Type B pancreatic cell (in vitro differentiated cells): ENCODE measurements around the gene NEK6. TPM values are rescaled to one million over a fixed set of nuclear protein-coding genes. Genes with fewer than 3 reads are reported as not detected.

Experiments used
- DNase-seq: peaks from one replicate; pipeline ENCODE4 v3.0.0; 2021; ENCODE audit warnings: mixed read lengths; ENCODE audit not compliant: unreplicated experiment; ENCODE audit errors: extremely low spot score
- H3K27ac Mint-ChIP-seq: 2 replicates; pipeline ENCODE4 v1.8.0; 2021; ENCODE audit warnings: mild to moderate bottlenecking, mixed read lengths
- H3K27me3 Mint-ChIP-seq: 2 replicates; pipeline ENCODE4 v1.8.0; 2021; ENCODE audit warnings: mixed read lengths
- H3K36me3 Mint-ChIP-seq: 2 replicates; pipeline ENCODE4 v1.8.0; 2021; ENCODE audit warnings: mixed read lengths
- H3K4me1 Mint-ChIP-seq: one replicate; pipeline ENCODE4 v1.8.0; 2021; ENCODE audit warnings: mixed read lengths; ENCODE audit not compliant: unreplicated experiment
- H3K4me3 Mint-ChIP-seq: 2 replicates; pipeline ENCODE4 v1.8.0; 2021; ENCODE audit warnings: mild to moderate bottlenecking, mixed read lengths
- H3K9me3 Mint-ChIP-seq: 2 replicates; pipeline ENCODE4 v1.8.0; 2021; ENCODE audit warnings: mixed read lengths
- total RNA-seq: library from RNA; stranded (reverse); gene quantifications from 2 replicates; pipeline ENCODE4 v1.2.1, GENCODE V29; 2021; ENCODE audit warnings: low replicate concordance
- TF ChIP-seq, protein P1 (sequence below): fragments of 200-600 bp; sonication (generic); conservative IDR thresholded peaks from 2 replicates; pipeline ENCODE4 v1.5.0; 2021; ENCODE audit warnings: antibody characterized with exemption, mild to moderate bottlenecking

The NEK6 gene
- total RNA-seq, 1 donor from 2014 or later, result 19.3 TPM

DNA sequence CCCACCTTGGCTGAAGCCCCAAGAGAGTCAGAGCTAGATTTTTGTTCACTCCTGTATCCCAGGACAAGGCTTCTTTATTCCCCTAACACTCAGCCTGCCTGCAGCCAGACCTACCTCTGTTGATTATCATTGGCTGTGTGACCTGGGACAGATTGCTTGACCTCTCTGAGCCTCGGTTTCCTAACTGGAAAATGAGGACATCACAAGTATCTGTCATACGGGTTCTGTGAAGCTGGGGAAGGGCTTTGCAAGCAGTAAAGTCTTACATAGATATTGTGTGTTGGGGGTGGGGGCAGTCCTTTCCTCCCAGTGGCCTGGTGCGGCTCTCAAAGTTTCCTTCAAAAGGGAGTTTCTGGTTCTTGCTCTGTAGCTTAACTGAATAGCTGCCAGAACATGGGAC, 2.5 kb upstream of the NEK6 start:
- no peak overlapping the region for H3K27ac Mint-ChIP-seq
- H3K4me3 Mint-ChIP-seq, result no peak overlapping the region
- H3K9me3 Mint-ChIP-seq, result no peaks in the 10 kb centered on the region
- DNase-seq, result no peak
- H3K36me3 Mint-ChIP-seq, result no peaks in the 10 kb centered on the region
- H3K27me3 Mint-ChIP-seq, result peaks cover 46% of the 10 kb centered on the region
- TF ChIP-seq, protein P1, sequence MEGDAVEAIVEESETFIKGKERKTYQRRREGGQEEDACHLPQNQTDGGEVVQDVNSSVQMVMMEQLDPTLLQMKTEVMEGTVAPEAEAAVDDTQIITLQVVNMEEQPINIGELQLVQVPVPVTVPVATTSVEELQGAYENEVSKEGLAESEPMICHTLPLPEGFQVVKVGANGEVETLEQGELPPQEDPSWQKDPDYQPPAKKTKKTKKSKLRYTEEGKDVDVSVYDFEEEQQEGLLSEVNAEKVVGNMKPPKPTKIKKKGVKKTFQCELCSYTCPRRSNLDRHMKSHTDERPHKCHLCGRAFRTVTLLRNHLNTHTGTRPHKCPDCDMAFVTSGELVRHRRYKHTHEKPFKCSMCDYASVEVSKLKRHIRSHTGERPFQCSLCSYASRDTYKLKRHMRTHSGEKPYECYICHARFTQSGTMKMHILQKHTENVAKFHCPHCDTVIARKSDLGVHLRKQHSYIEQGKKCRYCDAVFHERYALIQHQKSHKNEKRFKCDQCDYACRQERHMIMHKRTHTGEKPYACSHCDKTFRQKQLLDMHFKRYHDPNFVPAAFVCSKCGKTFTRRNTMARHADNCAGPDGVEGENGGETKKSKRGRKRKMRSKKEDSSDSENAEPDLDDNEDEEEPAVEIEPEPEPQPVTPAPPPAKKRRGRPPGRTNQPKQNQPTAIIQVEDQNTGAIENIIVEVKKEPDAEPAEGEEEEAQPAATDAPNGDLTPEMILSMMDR, result no peak
- peaks cover 32% of the 10 kb centered on the region for H3K4me1 Mint-ChIP-seq

DNA sequence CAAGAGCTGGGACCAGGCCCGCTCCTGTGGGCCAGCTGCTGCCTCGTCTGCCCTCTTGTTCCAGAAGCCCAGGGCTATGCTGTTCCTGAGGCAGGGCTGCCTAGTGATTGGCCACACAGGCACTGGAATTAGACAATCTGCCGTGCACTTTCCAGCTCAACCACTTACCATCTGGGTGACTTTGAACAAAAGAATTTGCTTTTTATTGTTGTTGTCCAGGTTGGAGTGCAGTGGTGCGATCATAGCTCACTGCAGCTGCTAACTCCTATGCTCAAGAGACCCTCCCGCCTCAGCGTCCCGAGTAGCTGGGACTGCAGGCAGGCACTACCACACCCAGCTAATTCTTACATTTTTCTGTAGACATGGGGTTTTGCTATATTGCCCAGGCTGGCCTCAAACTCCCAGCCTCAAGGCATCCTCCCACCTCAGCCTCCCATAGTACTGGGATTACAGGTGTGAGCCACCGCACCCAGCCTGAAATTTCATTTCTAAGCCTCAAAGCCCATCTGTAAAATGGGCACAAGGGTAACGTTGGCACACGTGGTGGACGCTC, 1.2 kb upstream of the NEK6 start:
- DNase-seq, result no peak
- H3K27ac Mint-ChIP-seq, result peak overlapping the region; percentile 75
- peak overlapping the region; percentile 93 for H3K4me3 Mint-ChIP-seq
- TF ChIP-seq, protein P1, result no peak
- no peaks in the 10 kb centered on the region for H3K36me3 Mint-ChIP-seq
- no peaks in the 10 kb centered on the region for H3K9me3 Mint-ChIP-seq
- H3K27me3 Mint-ChIP-seq, result peaks cover 41% of the 10 kb centered on the region
- H3K4me1 Mint-ChIP-seq, result peaks cover 35% of the 10 kb centered on the region

DNA sequence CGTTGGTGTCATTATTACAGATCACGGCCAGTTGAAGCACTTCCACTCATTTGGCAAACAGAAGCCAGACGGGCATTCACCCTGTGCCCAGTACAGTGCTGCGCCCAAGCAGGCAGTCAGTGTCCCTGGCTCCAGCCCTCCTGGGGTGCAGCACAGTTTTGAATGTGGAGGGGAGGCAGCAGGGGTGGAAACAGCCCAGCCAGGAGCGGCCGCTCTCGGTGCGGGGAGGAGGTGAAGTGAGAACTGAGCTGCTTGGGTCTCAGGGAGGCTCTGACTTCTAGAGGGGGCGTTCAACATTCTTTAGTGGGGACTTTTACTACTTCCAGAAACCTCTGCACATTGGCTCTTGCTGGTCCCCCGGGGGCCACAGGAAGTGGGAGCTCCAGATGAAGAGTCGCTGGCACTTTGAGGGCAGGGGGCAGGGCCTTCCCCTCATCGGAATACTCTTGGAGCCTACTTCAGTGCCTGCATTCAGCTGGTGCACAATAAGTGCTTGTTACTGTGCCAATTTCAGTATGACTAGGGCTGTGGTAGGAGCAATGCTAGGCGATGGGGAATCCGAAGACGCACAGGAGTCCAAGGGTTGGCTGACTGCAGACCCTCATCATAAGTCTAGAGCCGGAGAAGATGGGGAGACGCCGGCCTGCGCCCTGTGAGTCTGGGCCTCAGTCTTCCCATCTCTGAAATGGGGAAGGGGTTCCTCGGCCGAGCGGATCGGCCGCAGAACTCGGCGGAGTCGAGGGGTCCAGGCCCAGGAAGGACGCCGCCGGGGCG, 492 bp upstream of the NEK6 start:
- Mint-ChIP-seq H3K27ac (peak overlapping the region; percentile 83), H3K36me3 (no peaks in the 10 kb centered on the region), H3K27me3 (peaks cover 35% of the 10 kb centered on the region), H3K4me3 (peak overlapping the region; percentile 93), H3K4me1 (peaks cover 37% of the 10 kb centered on the region), H3K9me3 (no peaks in the 10 kb centered on the region)
- TF ChIP-seq, protein P1, result no peak
- no peak for DNase-seq

DNA sequence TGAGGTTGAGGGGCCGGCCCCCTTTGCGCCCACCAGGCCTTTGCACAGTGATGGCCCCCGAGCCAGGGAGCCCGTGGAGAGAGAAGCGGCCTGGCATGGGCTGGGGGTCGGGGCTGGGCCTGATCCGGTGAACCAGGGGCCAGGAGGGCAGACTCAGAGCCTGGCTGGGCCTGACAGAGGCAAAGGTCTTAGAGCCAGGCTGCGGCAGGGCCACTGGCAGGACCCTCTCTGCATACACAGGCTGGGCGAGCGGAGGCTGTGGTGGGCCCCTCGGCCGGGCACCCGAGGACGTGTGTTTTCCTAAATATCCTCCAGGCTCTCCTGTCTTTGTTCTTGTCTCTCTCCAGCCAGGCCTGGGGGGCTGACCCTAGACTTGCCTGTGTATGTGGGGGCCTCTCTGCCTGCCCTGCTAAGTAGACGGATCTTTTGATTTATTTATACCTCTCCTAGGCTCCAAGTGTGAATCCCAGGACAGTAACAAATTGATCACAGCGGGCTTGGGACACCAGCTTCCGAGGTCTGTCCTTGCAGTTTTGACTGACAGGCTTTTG, 933 bp downstream of the NEK6 start:
- H3K27ac Mint-ChIP-seq, result peak overlapping the region; percentile 87
- H3K4me3 Mint-ChIP-seq, result peak overlapping the region; percentile 97
- no peaks in the 10 kb centered on the region for H3K9me3 Mint-ChIP-seq
- H3K36me3 Mint-ChIP-seq, result no peaks in the 10 kb centered on the region
- H3K4me1 Mint-ChIP-seq, result peaks cover 43% of the 10 kb centered on the region
- peaks cover 35% of the 10 kb centered on the region for H3K27me3 Mint-ChIP-seq
- TF ChIP-seq, protein P1, result no peak
- DNase-seq, result no peak

GRCh38 chr9:124259158-124259808, 1.5 kb downstream of the NEK6 start:
- no peak for DNase-seq
- Mint-ChIP-seq H3K9me3 (no peaks in the 10 kb centered on the region), H3K4me3 (peak overlapping the region; percentile 97), H3K4me1 (peaks cover 43% of the 10 kb centered on the region), H3K27ac (peak overlapping the region; percentile 87), H3K36me3 (no peaks in the 10 kb centered on the region), H3K27me3 (peaks cover 29% of the 10 kb centered on the region)
- TF ChIP-seq, protein P1, result no peak
